B cell (primary cell): ENCODE results near the gene ROPN1B. TPM values are rescaled to one million over a fixed set of nuclear protein-coding genes. Genes with fewer than 3 reads are reported as not detected.
"Not testable (repeated sequence)": the region's sequence is repeated elsewhere in the genome, so short reads cannot be mapped to it uniquely, and the experiment has no call there.

ENCODE experiments used
- ATAC-seq: fragments of 200-7000 bp; cut with Tn5 transposase; one replicate; pipeline ENCODE4 v1.10.0; 2021; ENCODE audit warnings: low read depth, mild to moderate bottlenecking, moderate number of reproducible peaks, moderate library complexity
- CTCF ChIA-PET: fragments of 350-600 bp; sonication (Branson Sonifier 250); formaldehyde crosslinking; loops from one replicate; lab custom pipeline; 2021; ENCODE audit warnings: antibody characterized with exemption, inconsistent platforms; lab: Charles Lee
- POLR2A ChIA-PET: fragments of 350-600 bp; sonication (Branson Sonifier 250); formaldehyde crosslinking; loops from one replicate; lab custom pipeline; 2021; ENCODE audit warnings: antibody characterized with exemption; lab: Charles Lee
- DNase-seq: peaks from one replicate; pipeline ENCODE4 v3.0.0; 2013
- H2AFZ ChIP-seq: 2 replicates; pipeline ENCODE4 v1.6.1; 2012; ENCODE audit warnings: mild to moderate bottlenecking, low read depth, low read length; ENCODE audit not compliant: insufficient read depth, poor library complexity, severe bottlenecking
- H3K27ac ChIP-seq, 2 donors: 1 replicate in 1 of 2; 2 replicates in 1 of 2; pipeline ENCODE4 v1.5.1; 2012 to 2013; ENCODE audit warnings: low read length in 2 of 2, mild to moderate bottlenecking in 2 of 2, moderate library complexity in 1 of 2
- H3K27me3 ChIP-seq, 4 experiments: fragments of 200-600 bp in 1 of 4; sonication (generic) in 1 of 4; replicated peaks in 1 of 4; 1 replicate in 2 of 4; 2 replicates in 2 of 4; pipeline versions ENCODE4 v1.6.1 to v1.7.0; 2013 to 2016; ENCODE audit warnings: low read length in 3 of 4, mild to moderate bottlenecking in 2 of 4, mixed read lengths in 1 of 4, moderate library complexity in 1 of 4; ENCODE audit not compliant: insufficient read depth in 4 of 4, control insufficient read depth in 3 of 4; ENCODE audit errors: control extremely low read depth in 1 of 4
- H3K36me3 ChIP-seq, 2 experiments: replicated peaks in 1 of 2; 1 replicate in 1 of 2; 2 replicates in 1 of 2; pipeline versions ENCODE4 v1.6.1 to v1.7.1; 2013; ENCODE audit warnings: low read length in 1 of 2; ENCODE audit not compliant: insufficient read depth in 2 of 2, control insufficient read depth in 1 of 2; ENCODE audit errors: control extremely low read depth in 1 of 2, extremely low read depth in 1 of 2
- H3K4me1 ChIP-seq, 2 donors: fragments of 200-600 bp in 1 of 2; sonication (generic) in 1 of 2; 1 replicate in 1 of 2; 2 replicates in 1 of 2; pipeline versions ENCODE4 v1.5.1 to v1.6.1; 2013 to 2017; ENCODE audit warnings: low read length in 2 of 2; ENCODE audit not compliant: control insufficient read depth in 2 of 2, insufficient read depth in 2 of 2
- H3K4me2 ChIP-seq: replicated peaks from 2 replicates; pipeline ENCODE3; 2012; ENCODE audit warnings: mild to moderate bottlenecking, low read depth, low read length; ENCODE audit not compliant: poor library complexity, severe bottlenecking
- H3K4me3 ChIP-seq, 5 experiments: fragments of 200-600 bp in 1 of 5; sonication (generic) in 1 of 5; 1 replicate in 3 of 5; 2 replicates in 2 of 5; pipeline versions ENCODE4 v1.5.1 to v1.7.0; 2011 to 2016; ENCODE audit warnings: low read length in 4 of 5, mild to moderate bottlenecking in 4 of 5, low read depth in 2 of 5, control low read depth in 1 of 5, moderate library complexity in 1 of 5; ENCODE audit not compliant: insufficient read depth in 1 of 5; ENCODE audit errors: control extremely low read depth in 1 of 5, extremely low read depth in 1 of 5
- H3K79me2 ChIP-seq: fragments of 200-600 bp; sonication (generic); one replicate; pipeline ENCODE4 v1.6.0; 2016; ENCODE audit warnings: low read length; ENCODE audit not compliant: control insufficient read depth, insufficient read depth
- H3K9ac ChIP-seq: fragments of 200-600 bp; sonication (generic); 2 replicates; pipeline ENCODE4 v1.6.1; 2017; ENCODE audit warnings: mild to moderate bottlenecking, low read length, moderate library complexity
- H3K9me3 ChIP-seq, 3 donors: one replicate each; pipeline versions ENCODE4 v1.6.1 to v1.7.1; 2013; ENCODE audit warnings: low read length in 2 of 3; ENCODE audit not compliant: control insufficient read depth in 2 of 3, insufficient read depth in 1 of 3; ENCODE audit errors: control extremely low read depth in 1 of 3
- H4K20me1 ChIP-seq: 2 replicates; pipeline ENCODE4 v1.6.0; 2012; ENCODE audit warnings: mild to moderate bottlenecking, low read length; ENCODE audit not compliant: insufficient read depth, control insufficient read depth, poor library complexity, severe bottlenecking
- H3K27ac Mint-ChIP-seq: one replicate; pipeline ENCODE4 v1.8.0; 2021; ENCODE audit warnings: mixed read lengths
- H3K27me3 Mint-ChIP-seq: one replicate; pipeline ENCODE4 v1.8.0; 2021; ENCODE audit warnings: mixed read lengths
- H3K4me1 Mint-ChIP-seq: one replicate; pipeline ENCODE4 v1.8.0; 2021; ENCODE audit warnings: mixed read lengths
- H3K4me3 Mint-ChIP-seq: one replicate; pipeline ENCODE4 v1.8.0; 2021; ENCODE audit warnings: mixed read lengths
- H3K9me3 Mint-ChIP-seq: one replicate; pipeline ENCODE4 v1.8.0; 2022; ENCODE audit warnings: mixed read lengths; ENCODE audit not compliant: insufficient read depth
- WGBS: methylation state at CpG from one replicate; pipeline ENCODE4 v1.1.5; 2013; ENCODE audit warnings: missing lambda C conversion rate; ENCODE audit not compliant: insufficient coverage; 5-methylcytosine and 5-hydroxymethylcytosine counted together
- intact Hi-C: fragments of 100-400 bp; cut with micrococcal nuclease; formaldehyde crosslinking; loops from one replicate; pipeline ENCODE4 v1.10.0; 2022
- polyA plus RNA-seq: library from polyadenylated mRNA; depleted of rRNA; stranded (reverse); fragments of >200 nt; gene quantifications from 2 replicates; pipeline ENCODE4 v1.2.3, GENCODE V29; 2012
- total RNA-seq, 2 donors: library from RNA; stranded (reverse); fragments of 120-200 nt in 1 of 2; gene quantifications; 1 replicate in 1 of 2; 2 replicates in 1 of 2; pipeline versions ENCODE4 v1.2.3 to v1.2.4, GENCODE V29; 2013 to 2022

ROPN1B gene
- total and polyA plus RNA-seq, 2 donors (not counting 1 experiment from before 2014, with no cell fraction given) = not detected

GRCh38 chr3:125951176-125951575 lies 17.8 kb upstream of the ROPN1B start:
- intact Hi-C loops, H3K27ac ChIP-seq, H3K4me2 ChIP-seq, H3K4me3 ChIP-seq, CTCF ChIA-PET, H4K20me1 ChIP-seq, H3K9me3 Mint-ChIP-seq, DNase-seq, H3K79me2 ChIP-seq, H3K4me3 Mint-ChIP-seq, H3K4me1 Mint-ChIP-seq, POLR2A ChIA-PET, H3K9ac ChIP-seq, H3K36me3 ChIP-seq, H2AFZ ChIP-seq, H3K27me3 ChIP-seq, H3K27ac Mint-ChIP-seq, H3K4me1 ChIP-seq, ATAC-seq, H3K9me3 ChIP-seq: not testable (repeated sequence)
- peaks cover 33% of the 10 kb centered on the region for H3K27me3 Mint-ChIP-seq
- no CpG with 5 or more reads among the region's 3 CpGs for WGBS

GRCh38 chr3:125957020-125957419 lies 12.0 kb upstream of the ROPN1B start:
- H2AFZ ChIP-seq, ATAC-seq, H3K4me1 Mint-ChIP-seq, H3K9ac ChIP-seq, POLR2A ChIA-PET, H3K27ac Mint-ChIP-seq, H3K27ac ChIP-seq, H3K4me3 Mint-ChIP-seq, intact Hi-C loops, CTCF ChIA-PET, H3K9me3 Mint-ChIP-seq, H3K4me3 ChIP-seq, H3K79me2 ChIP-seq, H3K4me1 ChIP-seq, DNase-seq, H3K4me2 ChIP-seq, H3K36me3 ChIP-seq, H4K20me1 ChIP-seq: not testable (repeated sequence)
- Histone ChIP-seq H3K27me3 (peaks cover 0 to 25% (median 5%) of the 10 kb centered on the region in 4 experiments), H3K9me3 (peaks cover 0 to 15% (median 1%) of the 10 kb centered on the region in 3 donors)
- no CpG with 5 or more reads among the region's 4 CpGs for WGBS
- H3K27me3 Mint-ChIP-seq = peaks cover 36% of the 10 kb centered on the region
